HEK293T (cell line): Measurements from ENCODE around the gene ITGB8.

Experiments
- ARNT ChIP-seq: fragments of 450-650 bp; IDR thresholded peaks from 2 replicates; pipeline ENCODE4 v1.6.1; 2017; ENCODE audit warnings: mild to moderate bottlenecking
- BHLHE40 ChIP-seq: fragments of 450-650 bp; IDR thresholded peaks from 2 replicates; pipeline ENCODE4 v1.6.1; 2016; ENCODE audit warnings: mild to moderate bottlenecking, moderate library complexity, borderline replicate concordance
- ELF4 ChIP-seq: fragments of 450-650 bp; IDR thresholded peaks from 2 replicates; pipeline ENCODE4 v1.6.1; 2017; ENCODE audit warnings: antibody characterized with exemption
- FOXA1 ChIP-seq: fragments of 450-650 bp; IDR thresholded peaks from 2 replicates; pipeline ENCODE4 v1.6.1; 2016; ENCODE audit warnings: mild to moderate bottlenecking
- FOXM1 ChIP-seq: fragments of 450-650 bp; IDR thresholded peaks from 2 replicates; pipeline ENCODE4 v1.6.1; 2017; ENCODE audit warnings: mild to moderate bottlenecking, borderline replicate concordance
- HDGF ChIP-seq: fragments of 450-650 bp; IDR thresholded peaks from 2 replicates; pipeline ENCODE4 v1.6.1; 2017; ENCODE audit warnings: antibody characterized with exemption, borderline replicate concordance
- NFRKB ChIP-seq: fragments of 450-650 bp; IDR thresholded peaks from 2 replicates; pipeline ENCODE4 v1.6.1; 2016; ENCODE audit warnings: mild to moderate bottlenecking, moderate library complexity
- PKNOX1 ChIP-seq: fragments of 450-650 bp; IDR thresholded peaks from 2 replicates; pipeline ENCODE4 v1.6.1; 2016
- SP1 ChIP-seq: fragments of 450-650 bp; IDR thresholded peaks from 2 replicates; pipeline ENCODE4 v1.6.1; 2017
- SUZ12 ChIP-seq: fragments of 450-650 bp; IDR thresholded peaks from 2 replicates; pipeline ENCODE4 v1.6.1; 2016; ENCODE audit warnings: mild to moderate bottlenecking
- ZNF384 ChIP-seq: fragments of 450-650 bp; IDR thresholded peaks from 2 replicates; pipeline ENCODE4 v1.6.1; 2016

DNA sequence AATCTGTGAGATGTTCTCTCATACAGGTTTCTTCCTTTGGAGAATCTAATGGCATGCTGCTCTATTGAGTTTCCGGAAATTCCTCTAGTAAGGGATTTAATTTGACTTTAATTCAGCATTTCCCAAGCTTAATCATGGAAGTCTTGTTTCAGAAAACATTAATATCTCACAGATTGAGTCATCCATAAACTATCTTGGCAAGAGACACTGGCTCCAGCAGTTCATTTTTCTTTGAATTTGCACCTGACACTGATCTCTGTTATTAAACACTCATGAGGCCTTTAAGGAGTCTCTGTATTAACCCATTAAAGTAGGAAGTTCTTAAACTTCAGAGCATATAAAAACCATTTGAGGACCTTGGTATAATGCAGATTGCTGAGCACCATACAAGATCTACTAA, 3.6 kb upstream of the ITGB8 start:
- TF ChIP-seq ZNF384, result no peak
- no peak for TF ChIP-seq ARNT
- TF ChIP-seq PKNOX1, result no peak
- no peak for TF ChIP-seq BHLHE40
- no peak for TF ChIP-seq NFRKB
- TF ChIP-seq SP1, result no peak
- no peak for TF ChIP-seq FOXA1
- no peak for TF ChIP-seq HDGF
- TF ChIP-seq FOXM1, result no peak
- no peak for TF ChIP-seq SUZ12
- TF ChIP-seq ELF4, result no peak
